Activated T-cell treated with anti-CD3 and anti-CD28 coated beads for 4 hours (primary cell): ENCODE results near the gene MICU1.
A peak's percentile ranks its signal among the peaks of the same experiment; 100 is the strongest.

ENCODE experiments used
- DNase-seq: peaks from one replicate; pipeline ENCODE4 v3.0.0-alpha.2; 2020

Gene MICU1

GRCh38 chr10:72322280-72323058 is 303.4 kb downstream of the MICU1 start:
- peak; percentile 63 for DNase-seq

- no peak for DNase-seq
Measured at GRCh38 chr10:72322030-72322279, 303.9 kb downstream of the MICU1 start.

DNA sequence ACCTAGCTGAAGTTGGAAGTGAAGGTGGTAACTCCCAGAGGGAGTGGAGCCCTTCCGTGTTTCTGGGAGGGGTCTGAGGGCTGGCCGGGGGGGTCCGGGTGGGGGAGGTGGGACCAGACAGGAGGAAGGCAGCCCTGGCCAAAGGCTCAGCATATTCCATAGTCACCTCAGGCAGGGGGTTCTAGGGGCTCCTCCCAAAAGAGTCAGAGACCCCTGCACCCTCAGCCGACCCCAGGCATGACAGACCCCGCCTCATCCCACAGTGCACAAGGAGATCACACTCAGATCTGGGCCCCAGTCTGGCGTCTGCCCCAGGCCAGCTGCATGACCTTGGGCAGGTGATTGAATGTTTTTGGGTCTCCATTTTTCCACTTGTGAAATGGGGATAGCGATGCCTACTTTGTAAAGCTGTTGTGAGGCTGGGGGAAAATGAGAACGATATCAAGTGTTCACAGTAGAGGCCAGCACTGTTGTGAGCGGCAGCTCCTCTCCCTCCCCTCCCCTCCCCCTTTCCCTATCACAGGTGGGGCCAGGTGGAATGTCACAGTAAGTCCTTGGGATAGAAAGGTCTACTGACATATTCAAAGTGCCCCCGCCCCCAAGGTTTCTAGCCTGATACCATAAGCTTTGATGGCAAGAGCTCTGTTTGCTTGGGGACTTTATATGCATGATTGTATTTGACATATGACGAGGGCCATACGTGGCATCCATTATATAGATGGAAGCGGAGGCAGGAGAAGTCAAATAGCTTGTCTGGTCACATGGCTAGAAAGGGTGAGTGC is 304.4 kb downstream of the MICU1 start:
- DNase-seq: no peak

DNA sequence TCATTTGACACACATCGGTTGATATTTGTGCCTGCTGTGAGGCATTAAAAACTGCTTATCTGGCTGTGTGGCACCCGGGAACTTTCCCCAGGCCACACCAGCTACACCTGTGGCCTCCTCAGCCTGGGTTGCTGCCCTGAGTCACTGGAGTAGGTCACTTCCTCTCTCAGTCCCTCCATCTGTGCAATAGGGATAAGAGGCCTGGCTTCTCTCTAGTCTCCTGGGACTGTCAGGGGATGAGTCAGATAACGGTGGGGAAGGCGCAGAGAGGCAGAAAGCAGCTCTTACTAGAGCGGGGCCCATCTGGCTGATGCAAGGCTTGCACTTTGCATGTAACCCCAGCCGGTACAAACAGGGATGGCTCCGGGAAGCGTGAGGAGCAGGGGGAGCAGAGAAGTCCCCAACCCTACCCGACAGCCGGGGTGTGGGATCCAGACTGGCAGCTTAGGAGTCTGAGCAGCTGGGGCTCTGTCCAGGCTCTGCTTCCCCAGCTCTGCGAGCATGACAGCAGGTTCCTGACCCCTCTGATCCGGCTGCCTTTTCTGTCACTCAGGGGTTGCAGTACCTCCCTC is 305.1 kb downstream of the MICU1 start:
- peak; percentile 48 for DNase-seq

- peak; percentile 75 for DNase-seq
Measured at GRCh38 chr10:72319416-72320254, 306.2 kb downstream of the MICU1 start.

DNA sequence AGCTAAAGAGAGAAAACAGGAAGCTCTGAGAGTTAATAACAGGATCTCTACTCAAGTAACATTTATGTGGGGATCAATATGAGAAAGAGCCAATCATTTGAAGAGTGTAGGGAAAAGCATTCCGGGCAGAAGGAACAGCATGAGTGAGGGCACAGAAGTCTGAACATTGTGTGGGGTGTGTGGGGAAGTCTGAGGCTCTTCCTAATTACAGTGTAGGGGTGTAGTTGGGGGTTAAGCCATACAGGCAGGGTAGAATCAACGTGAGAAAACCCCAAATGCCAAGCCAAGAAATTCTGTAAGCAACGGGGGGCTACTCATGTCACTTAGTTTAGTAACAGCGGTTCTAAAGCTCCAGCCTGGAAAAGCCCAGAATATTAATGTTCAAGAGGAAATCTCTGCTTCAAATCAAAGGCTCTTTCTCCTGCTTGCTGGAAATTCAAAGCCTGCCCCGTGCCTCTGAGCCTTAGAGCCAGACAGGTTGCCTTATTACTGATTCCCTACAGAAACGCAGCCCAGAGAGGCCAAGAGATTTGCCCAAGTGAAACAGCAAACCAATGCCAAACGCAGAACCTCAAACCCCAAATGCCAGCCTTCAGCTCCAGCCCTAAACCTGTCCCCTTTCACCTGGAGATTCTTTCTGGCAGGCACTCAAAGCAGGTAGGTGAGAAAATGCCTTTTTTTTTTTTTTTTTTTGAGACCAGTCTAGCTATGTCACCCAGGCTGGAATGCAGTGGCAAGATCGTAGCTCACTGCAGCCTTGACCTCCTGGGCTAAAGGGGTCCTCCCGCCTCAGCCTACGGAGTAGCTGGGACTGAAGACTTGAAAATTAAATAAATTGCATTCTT is 307.2 kb downstream of the MICU1 start:
- DNase-seq: no peak
